HepG2 (cell line): ENCODE measurements around the gene IL17RC. TPM values are rescaled to one million over a fixed set of nuclear protein-coding genes. Genes with fewer than 3 reads are reported as not detected.

Source experiments
- AKNA ChIP-seq: sonication (generic); formaldehyde crosslinking; IDR thresholded peaks from 2 replicates; pipeline ENCODE4 v1.4.0; 2020; ENCODE audit warnings: missing genetic modification reagents, borderline replicate concordance
- ELF4 ChIP-seq: sonication (generic); formaldehyde crosslinking; IDR thresholded peaks from 2 replicates; pipeline ENCODE4 v1.5.0; 2020; ENCODE audit warnings: missing genetic modification reagents, mild to moderate bottlenecking, moderate library complexity, borderline replicate concordance
- HES4 ChIP-seq: sonication (generic); formaldehyde crosslinking; IDR thresholded peaks from 2 replicates; pipeline ENCODE4 v1.9.0; 2021; ENCODE audit warnings: mild to moderate bottlenecking, missing genetic modification reagents, borderline replicate concordance
- HNRNPL ChIP-seq: fragments of 200-400 bp; formaldehyde crosslinking; IDR thresholded peaks from 2 replicates; pipeline ENCODE4 v1.6.1; 2017; ENCODE audit warnings: mild to moderate bottlenecking, low read depth, low read length
- KLF9 ChIP-seq: IDR thresholded peaks from 2 replicates; pipeline ENCODE4 v1.6.1; 2016; ENCODE audit warnings: low read depth
- PAXIP1 ChIP-seq: sonication (generic); formaldehyde crosslinking; conservative IDR thresholded peaks from 2 replicates; pipeline ENCODE4 v1.4.0; 2020; ENCODE audit warnings: mild to moderate bottlenecking, missing genetic modification reagents, moderate library complexity
- PHF21A ChIP-seq: sonication (generic); formaldehyde crosslinking; IDR thresholded peaks from 2 replicates; pipeline ENCODE4 v1.5.0; 2020; ENCODE audit warnings: mild to moderate bottlenecking, missing genetic modification reagents
- SNAPC4 ChIP-seq: sonication (generic); formaldehyde crosslinking; IDR thresholded peaks from 2 replicates; pipeline ENCODE4 v1.4.0; 2020; ENCODE audit warnings: mild to moderate bottlenecking, missing genetic modification reagents
- ZBTB43 ChIP-seq: sonication (generic); formaldehyde crosslinking; conservative IDR thresholded peaks from 2 replicates; pipeline ENCODE4 v1.4.0; 2020; ENCODE audit warnings: missing genetic modification reagents
- ZFP1 ChIP-seq: IDR thresholded peaks from 2 replicates; pipeline ENCODE4 v1.6.1; 2016
- ZNF468 ChIP-seq: sonication (generic); formaldehyde crosslinking; IDR thresholded peaks from 2 replicates; pipeline ENCODE4 v1.8.0; 2022; ENCODE audit warnings: mild to moderate bottlenecking, moderate library complexity, missing genetic modification reagents
- ZNF660 ChIP-seq: sonication (generic); formaldehyde crosslinking; IDR thresholded peaks from 2 replicates; pipeline ENCODE4 v1.5.1; 2020; ENCODE audit warnings: mild to moderate bottlenecking, low read depth, missing genetic modification reagents, borderline replicate concordance
- ZNF674 ChIP-seq: sonication (generic); formaldehyde crosslinking; IDR thresholded peaks from 2 replicates; pipeline ENCODE4 v1.5.0; 2020; ENCODE audit warnings: low read depth, mild to moderate bottlenecking, missing genetic modification reagents
- polyA plus RNA-seq, 8 experiments: library from polyadenylated mRNA; depleted of rRNA in 3 of 8; stranded (reverse) in 7 of 8; unstranded in 1 of 8; fragments of >200 nt; fragmentation: Illumina TruSeq in 4 of 8; extraction: Trizol in 4 of 8; gene quantifications; 2 replicates each; pipeline versions ENCODE4 v1.2.1 to v1.2.3, GENCODE V29; 2011 to 2016; ENCODE audit warnings: low read depth in 4 of 8, missing spikeins in 1 of 8, mixed read lengths in 1 of 8; ENCODE audit not compliant: insufficient read depth in 1 of 8
- total RNA-seq, 5 experiments: library from RNA; depleted of rRNA; stranded (reverse); fragments of >200 nt; fragmentation: Illumina TruSeq; extraction: Trizol; gene quantifications; 2 replicates each; pipeline ENCODE4 v1.2.3, GENCODE V29; 2016; ENCODE audit warnings: low read depth in 1 of 5

IL17RC gene
- total and polyA plus RNA-seq, 2 of the 13 experiments (the other 11 are each of a cell fraction or from before 2014, with no cell fraction given), result 20.7 to 24.0 TPM

GRCh38 chr3:9890249-9891071 is 26.4 kb upstream of the IL17RC start, which contains the start of gene JAGN1 (continued):
- peak; percentile 63 for TF ChIP-seq PAXIP1
- TF ChIP-seq ZNF660, result peak; percentile 82; the same call in 1 of the 2 replicates
- peak; percentile 83; the same call in 1 of the 2 replicates for TF ChIP-seq SNAPC4 (CRISPR knock-in tag)
- no peak for TF ChIP-seq ELF4 (CRISPR knock-in tag)
- 0 out of 2 replicates have a peak, but pooled peaks have one; percentile 24 for TF ChIP-seq PHF21A
- no peak for TF ChIP-seq ZNF674 (CRISPR knock-in tag)
- TF ChIP-seq HNRNPL, result 0 out of 2 replicates have a peak, but pooled peaks have one; percentile 61
- peak; percentile 28 for TF ChIP-seq ZBTB43 (CRISPR knock-in tag)
- TF ChIP-seq ZNF468 (CRISPR knock-in tag), result peak; percentile 90; the same call in 1 of the 2 replicates
- TF ChIP-seq AKNA (CRISPR knock-in tag), result 0 out of 2 replicates have a peak, but pooled peaks have one; percentile 76
- no peak for TF ChIP-seq ZFP1 (CRISPR knock-in tag)
- TF ChIP-seq KLF9 (CRISPR knock-in tag), result no peak
- TF ChIP-seq HES4 (CRISPR knock-in tag), result peak; percentile 92
